Measurements from ENCODE around the gene KRT28.
"Not testable (repeated sequence)": the region's sequence is repeated elsewhere in the genome, so short reads cannot be mapped to it uniquely, and the experiment has no call there.

KRT28 gene

DNA sequence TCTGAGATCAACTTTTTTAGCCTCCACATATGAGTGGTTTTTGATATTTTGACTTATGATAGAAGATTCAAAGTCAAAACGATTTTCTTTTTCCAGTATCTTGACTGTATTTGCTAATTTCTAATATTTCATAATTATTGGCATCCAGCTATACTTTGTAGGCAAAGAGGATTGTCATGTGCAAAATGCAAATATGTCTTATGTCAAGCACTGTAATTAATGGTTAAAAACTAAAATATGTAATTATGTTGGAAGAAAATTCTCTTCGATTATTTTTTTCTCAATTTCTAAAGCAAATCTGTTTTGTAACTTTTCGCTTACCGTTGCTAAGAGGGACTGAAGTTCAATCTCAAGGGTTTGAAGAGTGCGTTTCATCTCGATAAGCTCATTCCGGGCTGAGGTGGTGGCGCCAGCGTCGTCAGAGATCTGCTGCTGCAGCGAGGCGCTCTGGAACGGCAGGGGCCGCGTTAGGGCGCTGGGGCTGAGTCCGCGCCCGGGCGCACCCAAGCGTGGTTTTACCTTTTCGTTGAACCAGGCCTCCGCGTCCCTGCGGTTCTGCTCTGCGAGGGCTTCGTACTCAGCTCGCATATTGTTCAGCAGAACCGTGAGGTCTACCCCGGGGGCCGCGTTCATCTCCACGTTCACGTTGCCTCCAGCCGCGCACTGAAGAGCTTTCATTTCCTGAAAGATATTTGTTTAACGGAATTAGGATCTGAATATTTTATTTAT lies 20.4 kb downstream of the KRT28 start:
- DNase-seq (ENCODE audit: low read depth): no peak

DNA sequence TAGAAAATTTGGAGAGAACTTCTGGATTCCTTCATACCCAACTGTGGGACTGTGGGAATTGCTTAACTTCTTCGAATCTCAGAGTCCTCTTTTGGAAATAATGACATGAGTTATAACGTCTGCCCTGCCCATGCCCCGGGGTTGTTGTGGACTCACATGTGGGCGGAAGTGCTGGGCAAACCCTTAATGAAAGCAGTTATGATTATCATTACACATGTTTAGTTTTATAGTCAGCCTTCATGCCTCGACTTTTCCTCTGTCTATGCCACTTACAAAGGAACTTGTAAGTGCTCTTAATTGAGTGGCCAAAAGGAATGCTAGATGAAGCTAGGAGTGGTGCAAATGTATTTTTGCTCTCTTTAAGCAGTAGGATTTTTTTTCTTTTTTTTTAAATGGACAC lies 21.3 kb downstream of the KRT28 start:
- no peak for DNase-seq (ENCODE audit: low read depth)

DNA sequence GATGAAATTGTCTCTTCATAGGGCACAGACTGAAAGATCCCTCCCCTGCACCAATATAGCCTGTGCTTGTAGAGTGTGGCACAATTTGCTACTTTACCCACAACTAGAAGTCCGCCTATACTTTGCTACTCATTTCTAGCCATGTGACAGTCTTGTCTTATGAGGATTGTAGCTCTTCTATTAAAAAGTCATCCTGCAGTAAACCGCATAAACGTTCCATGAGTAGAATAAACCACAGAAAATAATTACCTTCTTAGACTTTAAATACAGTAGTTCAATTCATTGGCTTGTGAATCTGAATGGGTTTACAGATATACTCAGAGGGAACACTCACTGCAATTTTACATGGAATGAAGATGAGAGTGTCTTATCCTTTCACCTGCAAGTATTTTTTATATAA lies 21.8 kb downstream of the KRT28 start:
- no peak for DNase-seq (ENCODE audit: low read depth)

DNA sequence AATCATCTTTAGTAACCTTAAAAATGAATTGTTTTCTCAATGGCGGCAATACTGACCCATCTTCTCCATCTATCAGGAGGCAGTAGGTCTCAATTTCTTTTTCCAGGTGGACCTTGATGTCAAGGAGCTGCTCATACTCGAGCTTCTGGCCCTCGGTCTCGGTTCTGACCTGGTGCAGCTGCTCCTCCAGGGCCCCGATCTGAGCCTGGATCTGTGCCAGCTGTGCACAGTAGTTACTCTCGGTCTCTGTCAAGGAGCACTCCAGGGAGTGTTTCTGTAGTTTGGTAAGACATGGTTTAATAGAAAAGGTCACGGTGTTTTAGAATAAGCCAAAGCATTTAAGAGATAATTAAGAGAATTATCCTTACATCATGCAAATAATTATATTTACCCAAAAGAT lies 22.3 kb downstream of the KRT28 start:
- no peak for DNase-seq (ENCODE audit: low read depth)

DNA sequence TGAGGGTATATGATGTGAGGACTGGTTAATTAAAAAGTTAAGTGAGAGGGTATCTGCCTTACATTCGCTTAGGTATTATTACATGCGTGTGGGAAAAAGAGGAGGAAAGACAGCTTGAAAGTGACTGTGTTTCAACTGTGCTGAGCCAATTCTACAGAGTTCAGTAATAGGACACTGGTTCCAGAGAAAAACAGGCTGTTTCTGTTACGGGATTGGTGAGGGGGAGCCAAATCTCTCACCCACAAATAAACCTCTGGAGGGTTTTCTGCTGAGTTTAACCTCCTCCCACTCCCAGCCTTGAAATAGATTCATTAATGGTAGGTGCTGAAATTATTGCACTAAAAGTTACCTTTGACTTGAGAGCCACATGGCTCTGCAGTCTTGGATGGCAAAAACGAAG lies 23.8 kb downstream of the KRT28 start:
- no peak for DNase-seq (ENCODE audit: low read depth)

DNA sequence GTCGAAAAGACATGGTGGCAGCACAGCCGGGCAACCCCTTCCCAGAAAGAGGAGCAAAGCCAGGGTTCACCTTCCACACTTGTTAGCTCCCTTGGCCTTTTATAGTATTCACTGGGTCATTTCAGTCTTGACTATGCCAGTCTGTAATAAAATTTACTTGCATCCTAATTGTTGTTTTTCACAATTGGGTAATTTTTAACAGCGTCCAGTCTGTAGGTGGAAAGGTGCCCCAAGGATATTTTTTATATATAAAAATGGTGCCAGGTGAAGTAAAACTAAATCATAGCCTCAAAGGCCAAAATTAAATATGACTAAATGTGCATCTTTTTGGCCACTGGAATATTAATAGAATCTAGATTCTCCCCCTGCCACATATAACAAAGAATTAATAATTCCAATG lies 27.7 kb downstream of the KRT28 start, which contains the start of gene KRT26:
Gene KRT26, minus strand, starts transcription at position 101 of the 400 bp plus-strand sequence. Its CDS starts 88 bp downstream, at position 13.
- DNase-seq (ENCODE audit: low read depth): no peak

- DNase-seq (ENCODE audit: low read depth): no peak
Measured at GRCh38 chr17:40765657-40766056, 34.1 kb downstream of the KRT28 start.

DNA sequence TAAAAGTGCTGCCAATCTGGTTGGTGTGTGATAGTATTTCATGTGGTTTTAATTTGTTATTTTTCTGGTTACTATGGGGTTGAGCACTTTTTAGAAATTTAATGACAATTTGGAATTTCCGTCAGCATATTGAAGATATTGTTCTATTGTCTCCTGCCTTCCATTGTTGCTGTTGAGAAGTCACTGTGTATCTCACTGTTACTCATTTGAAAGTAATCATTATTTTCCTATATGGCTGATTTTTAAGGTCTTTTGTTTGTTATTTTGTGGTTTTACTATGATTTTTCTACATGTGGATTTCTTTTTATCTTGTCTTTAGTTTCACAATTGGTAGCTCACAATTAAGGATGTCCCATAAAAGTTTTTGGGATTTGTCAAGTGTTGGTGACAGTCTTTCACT lies 36.0 kb downstream of the KRT28 start:
- no peak for DNase-seq (ENCODE audit: low read depth)

GRCh38 chr17:40760105-40761016 lies 39.4 kb downstream of the KRT28 start:
- DNase-seq (ENCODE audit: low read depth): no peak

DNA sequence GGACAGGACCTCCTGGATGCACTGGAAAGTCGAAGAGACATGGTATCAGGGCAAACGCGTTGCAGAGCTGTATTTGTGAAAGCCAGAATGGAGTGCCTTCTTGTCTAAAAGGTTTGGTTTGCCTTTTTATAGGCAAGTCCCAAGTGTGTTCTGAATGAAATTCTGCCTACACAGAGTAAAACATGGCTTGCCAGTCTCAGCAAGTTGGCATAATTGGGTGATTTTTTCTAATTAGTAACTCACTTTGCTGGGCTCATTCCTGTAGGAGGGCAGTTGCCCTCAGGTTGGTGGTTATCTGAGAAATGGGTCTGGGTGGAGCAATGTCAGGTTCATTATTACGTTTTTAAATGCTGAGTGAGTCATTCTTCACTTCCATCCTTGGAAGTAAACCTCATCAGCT lies 44.5 kb downstream of the KRT28 start, which contains the start of gene KRT25:
Gene KRT25, minus strand, starts transcription at position 101 of the 400 bp plus-strand sequence. Its CDS starts 60 bp downstream, at position 41.
- no peak for DNase-seq (ENCODE audit: low read depth)

DNA sequence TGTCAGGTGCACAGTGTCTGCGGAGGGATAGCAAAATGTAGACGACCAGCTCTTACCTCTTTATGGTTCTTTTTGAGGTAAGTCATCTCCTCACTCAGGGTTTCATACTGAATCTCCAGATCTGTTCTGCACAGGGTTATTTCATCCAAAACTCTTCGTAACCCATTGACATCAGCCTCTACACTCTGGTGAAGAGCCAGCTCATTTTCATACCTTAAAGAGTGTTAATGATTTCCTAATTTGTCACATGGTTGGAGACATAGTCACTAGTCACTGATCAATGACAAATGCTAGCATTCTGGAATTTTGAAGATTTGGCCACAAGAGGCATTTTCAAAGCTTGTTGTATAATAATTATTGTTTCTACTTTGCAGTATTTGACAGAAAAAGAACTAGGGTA lies 46.0 kb downstream of the KRT28 start:
- no peak for DNase-seq (ENCODE audit: low read depth)

GRCh38 chr17:40751065-40751464 lies 48.7 kb downstream of the KRT28 start:
- no peak for DNase-seq (ENCODE audit: low read depth)

- no peak for DNase-seq (ENCODE audit: low read depth)
Measured at GRCh38 chr17:40750391-40750790, 49.4 kb downstream of the KRT28 start.

DNA sequence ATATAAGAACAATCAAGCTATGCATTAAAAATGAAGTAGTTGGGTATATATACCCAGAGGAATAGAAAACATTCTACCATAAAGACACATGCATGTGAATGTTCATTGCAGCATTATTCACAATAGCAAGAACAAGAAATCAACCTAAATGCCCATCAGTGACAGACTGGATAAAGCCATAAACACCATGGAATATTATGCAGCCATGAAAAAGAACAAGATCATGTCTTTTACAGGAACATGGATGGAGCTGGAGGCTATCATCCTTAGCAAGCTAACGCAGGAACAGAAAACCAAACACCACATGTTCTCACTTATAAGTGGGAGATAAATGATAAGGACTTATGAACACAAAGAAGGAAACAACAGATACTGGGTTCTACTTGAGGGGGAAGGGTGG lies 51.1 kb downstream of the KRT28 start:
- DNase-seq (ENCODE audit: low read depth): not testable (repeated sequence)
